Skin epidermis (tissue), 12 donors: ENCODE measurements around the gene SPON1.

Experiments used
- H3K27ac ChIP-seq, 21 experiments: fragments of 200-600 bp; sonication (generic) in 11 of 21; one replicate each; pipeline ENCODE4 v1.5.0; 2020; ENCODE audit warnings: mild to moderate bottlenecking in 3 of 21, inconsistent platforms in 2 of 21, moderate library complexity in 2 of 21
- H3K4me3 ChIP-seq, 7 experiments: fragments of 200-600 bp; sonication (generic) in 2 of 7; one replicate each; pipeline ENCODE4 v1.5.0; 2020; ENCODE audit warnings: inconsistent platforms in 2 of 7, mild to moderate bottlenecking in 2 of 7, moderate library complexity in 1 of 7

SPON1 gene

DNA sequence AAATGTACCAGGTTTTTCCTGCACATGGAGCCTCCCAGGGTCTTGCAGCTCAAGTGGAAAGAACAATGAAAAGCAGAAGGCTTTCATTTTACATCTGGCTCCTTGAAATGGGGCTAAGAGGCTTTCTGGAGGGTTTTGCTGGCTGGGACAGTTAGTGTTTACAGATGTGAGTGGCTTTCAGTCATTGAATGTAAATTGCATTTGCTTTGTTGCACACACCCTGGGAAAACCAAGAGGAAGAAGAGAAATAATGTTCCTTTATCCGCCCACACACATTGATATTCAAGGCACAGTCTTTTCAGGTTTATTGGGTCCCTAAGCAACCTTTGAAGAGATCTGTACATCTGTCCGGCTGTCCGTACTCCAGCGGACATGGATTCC, 144.5 kb downstream of the SPON1 start:
- Histone ChIP-seq H3K4me3 (no peak overlapping the region), H3K27ac (no peak overlapping the region)

DNA sequence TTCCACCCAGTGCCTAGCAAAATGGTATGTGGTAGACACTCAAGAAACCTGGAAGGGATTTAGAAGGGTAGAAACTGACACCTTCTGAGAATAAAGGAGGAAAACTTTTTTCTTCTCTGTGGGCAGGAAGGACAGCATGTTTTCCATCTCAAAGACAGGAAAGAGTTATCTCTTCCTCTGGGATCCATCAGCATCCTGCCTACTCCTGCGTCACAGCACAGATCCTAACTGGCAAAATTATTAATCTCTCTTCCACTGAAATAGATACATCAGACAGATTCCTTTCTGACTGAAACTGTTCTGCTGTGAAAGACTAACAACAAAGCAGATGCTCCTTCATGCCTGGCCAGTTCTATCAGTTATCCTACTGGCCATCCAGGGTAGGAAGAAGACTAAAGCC, 147.2 kb downstream of the SPON1 start:
- no peak overlapping the region for H3K4me3 ChIP-seq
- H3K27ac ChIP-seq: no peak overlapping the region

DNA sequence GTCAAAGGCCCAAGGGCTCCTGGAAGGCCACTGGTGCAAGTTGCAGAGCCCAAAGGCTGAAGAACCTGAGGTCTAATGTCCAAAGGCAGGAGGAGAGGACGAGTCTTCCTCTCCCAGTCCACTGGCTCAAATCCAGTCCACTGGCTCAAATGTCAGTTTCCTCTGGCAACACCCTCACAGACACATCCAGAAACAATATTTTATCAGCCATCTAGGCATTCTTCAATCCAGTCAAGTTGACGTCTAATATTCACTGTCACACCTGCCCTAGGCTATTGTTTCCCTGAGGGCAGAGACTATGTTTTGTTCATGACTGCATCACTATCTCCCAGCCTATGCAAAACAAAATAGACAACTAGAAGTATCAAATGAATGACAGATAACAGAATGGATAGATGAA, 148.1 kb downstream of the SPON1 start:
- no peak overlapping the region for H3K4me3 ChIP-seq
- no peak overlapping the region for H3K27ac ChIP-seq

DNA sequence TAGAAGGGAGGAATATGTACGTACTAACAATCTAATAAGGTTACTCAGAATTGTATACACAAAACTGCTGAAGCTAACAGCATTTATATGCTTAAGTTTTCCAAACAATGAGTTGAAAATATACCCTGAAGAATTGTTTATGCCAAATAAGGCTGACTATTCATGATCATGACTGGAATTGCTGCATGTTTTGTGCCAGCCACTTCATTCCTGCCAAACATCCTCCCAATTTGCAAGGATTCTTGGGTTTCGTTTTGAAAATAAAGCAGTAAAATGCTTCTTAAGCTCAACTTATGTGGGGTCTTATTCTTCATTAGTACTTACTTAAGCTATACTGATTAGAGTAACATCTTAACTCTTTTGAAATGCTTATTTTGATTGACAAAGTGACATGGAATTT, 149.0 kb downstream of the SPON1 start:
- H3K4me3 ChIP-seq: no peak overlapping the region
- no peak overlapping the region for H3K27ac ChIP-seq

DNA sequence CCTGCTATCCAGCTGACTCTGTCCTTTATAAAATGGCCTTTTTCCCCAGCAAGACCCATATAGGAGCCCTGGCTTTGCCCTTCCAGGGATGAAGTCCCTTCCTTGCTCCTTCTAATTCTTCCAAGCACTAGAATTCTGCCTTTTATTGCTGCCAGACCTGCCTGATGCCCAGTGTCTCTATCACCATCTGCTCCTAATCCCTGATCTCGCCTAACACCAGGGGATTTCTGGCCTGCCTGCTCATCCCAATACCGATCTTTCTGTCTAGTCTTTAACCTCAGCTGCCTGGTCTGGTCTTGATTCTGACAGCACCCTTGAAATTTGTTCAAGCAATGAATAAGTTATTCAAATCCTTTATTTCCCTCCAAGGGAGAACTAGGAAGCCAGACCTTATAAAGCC, 150.2 kb downstream of the SPON1 start:
- Histone ChIP-seq H3K27ac (no peak overlapping the region), H3K4me3 (no peak overlapping the region)

DNA sequence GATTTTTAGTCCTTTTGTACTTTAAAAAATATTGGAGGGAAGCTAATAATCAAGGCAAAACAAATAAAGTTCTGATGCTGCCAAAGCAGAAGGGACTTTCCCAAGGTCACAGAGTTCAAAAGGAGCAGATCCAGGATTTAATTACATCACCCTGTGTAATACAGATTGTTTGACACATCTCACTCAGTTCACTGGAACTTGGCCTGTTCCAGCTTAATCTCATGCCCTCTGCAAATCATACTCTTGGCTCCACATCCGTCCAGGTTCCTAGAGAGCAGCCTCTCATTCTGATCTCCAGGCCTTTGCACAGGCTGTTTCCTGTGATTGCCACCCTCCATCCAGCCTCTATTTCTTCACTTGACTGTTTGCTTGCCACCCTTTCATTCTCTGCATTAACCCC, 151.7 kb downstream of the SPON1 start:
- no peak overlapping the region for H3K4me3 ChIP-seq
- no peak overlapping the region for H3K27ac ChIP-seq

DNA sequence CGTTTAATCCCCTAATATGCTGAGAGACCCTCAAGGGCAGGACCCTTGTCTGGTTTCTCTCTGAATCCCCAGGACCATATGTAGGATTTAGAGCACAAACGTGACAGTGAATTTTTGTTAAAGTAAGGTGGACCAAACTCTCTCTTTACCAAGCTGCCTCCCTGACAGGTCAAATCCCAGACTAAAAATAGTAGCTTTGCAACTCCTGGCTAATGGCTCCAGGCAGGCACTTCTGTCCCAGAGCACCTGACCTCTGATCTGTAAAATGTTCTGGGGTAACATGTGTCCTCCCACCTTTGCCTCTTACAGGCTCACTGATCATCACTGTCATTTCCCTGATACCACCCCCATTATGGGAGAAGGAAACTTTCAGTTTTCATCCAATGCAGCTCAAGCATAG, 152.3 kb downstream of the SPON1 start:
- H3K4me3 ChIP-seq: no peak overlapping the region
- H3K27ac ChIP-seq: no peak overlapping the region

DNA sequence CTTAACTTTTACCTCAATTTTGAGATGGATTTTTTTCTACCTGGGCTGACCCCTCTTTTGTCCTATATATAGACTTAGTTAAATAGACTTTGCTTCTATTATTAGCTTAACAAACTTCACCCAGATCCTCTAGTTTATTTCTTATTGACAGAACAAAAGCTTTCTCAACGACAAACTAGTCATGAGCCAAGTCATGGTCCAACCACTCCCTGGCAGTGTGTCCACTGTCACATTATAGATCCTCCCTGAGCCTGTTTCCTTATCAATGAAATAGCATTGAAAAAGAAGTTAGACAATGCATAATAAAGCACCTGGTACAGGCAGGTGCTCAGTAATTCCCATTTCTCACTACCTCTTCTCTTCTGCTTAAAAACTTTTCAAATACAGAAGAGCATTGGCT, 155.1 kb downstream of the SPON1 start:
- Histone ChIP-seq H3K4me3 (no peak overlapping the region), H3K27ac (no peak overlapping the region)

DNA sequence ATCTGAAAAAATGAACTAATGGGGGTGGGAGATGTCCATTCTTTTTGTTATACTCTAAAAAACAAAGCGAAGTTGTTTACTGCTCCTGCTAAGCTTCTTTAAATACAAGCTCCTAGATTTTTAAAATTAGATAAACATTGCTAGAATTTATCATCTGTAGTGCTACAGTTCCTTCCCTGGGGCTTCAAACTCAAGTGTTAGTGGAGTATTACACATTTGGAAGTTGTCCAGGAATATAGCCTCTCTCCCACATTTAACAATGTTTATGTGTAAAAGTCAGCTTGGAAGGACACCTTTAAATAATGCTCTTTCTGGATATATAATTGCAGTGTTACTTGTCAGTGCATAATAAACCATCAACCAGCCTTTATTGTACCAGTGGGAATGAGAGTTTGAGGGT, 155.5 kb downstream of the SPON1 start:
- H3K27ac ChIP-seq: no peak overlapping the region
- H3K4me3 ChIP-seq: no peak overlapping the region

DNA sequence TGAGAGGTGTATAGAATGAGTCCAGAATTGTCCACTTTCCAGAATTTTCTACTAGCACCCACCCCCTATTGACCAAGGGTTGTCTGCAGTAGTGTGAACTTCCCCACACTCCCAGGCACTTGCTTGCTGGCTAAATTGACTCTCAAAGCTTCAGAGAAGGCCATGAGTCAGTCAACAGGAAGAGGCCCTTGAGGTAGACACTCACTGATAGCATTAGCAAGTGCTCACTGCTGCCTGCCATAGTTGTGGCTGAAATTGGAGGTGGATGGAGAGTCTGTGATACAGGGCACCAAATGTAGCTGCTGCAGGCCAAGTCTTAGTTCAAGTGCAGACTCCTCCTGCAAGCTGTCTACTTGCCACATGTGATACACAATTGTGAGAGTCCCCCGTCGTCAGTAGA, 156.8 kb downstream of the SPON1 start:
- Histone ChIP-seq H3K4me3 (no peak overlapping the region), H3K27ac (no peak overlapping the region)

DNA sequence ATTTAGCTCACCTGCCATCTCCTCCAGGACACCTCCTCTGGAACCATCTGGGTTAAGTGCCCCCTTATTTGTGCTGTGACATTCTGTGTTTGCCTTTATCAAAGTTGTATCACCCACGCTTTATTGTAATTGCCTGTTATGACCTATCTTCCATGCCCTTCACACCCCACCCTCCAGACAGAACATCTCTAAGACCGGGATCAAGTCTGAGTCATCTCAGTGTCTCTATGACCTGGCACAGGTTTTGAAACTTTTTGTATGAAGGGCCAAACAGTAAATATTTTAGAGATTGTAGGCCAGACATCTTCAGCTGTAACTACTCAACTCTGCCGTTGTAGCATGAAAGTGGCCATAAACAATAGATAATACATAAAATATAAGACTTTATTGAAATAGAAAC, 161.8 kb downstream of the SPON1 start:
- Histone ChIP-seq H3K27ac (no peak overlapping the region), H3K4me3 (no peak overlapping the region)

DNA sequence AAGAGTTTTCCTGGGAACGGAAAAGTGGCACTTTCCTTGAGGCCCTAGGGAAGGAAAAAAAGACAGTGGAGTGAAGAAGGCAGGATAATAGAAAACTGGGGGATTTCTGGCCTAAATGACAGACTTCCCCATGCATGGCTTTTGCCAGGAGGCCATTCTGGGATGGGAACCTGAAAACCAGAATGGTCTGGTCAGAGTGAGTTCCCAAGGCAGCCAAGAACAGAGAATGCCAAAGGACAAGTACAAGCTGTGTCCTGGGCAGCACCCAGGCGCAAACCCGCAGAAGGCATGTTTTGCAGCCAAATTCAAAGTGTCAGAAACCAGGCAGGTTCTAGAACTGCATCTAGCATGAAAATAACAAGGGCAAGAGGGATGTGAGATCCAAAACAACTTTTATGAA, 162.4 kb downstream of the SPON1 start:
- H3K27ac ChIP-seq: no peak overlapping the region
- H3K4me3 ChIP-seq: no peak overlapping the region

DNA sequence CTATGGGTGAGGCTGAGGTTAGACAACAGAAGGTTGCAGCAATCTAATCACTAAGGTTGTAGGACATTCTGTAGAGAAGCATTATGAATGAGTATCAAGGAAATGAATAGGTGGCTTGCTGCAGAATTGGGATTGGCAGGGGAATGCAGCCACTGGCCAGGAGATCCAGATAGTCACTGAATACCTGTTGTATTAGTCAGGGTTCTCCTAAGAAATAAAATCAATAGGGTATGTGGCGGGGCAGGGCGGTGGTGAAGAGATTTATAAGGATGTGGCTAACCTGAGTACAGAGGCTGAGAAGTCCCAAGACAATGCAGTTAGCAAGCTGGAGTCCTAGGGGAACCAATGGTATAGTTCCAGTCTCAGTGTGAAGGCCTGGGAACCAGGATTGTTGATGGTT, 163.0 kb downstream of the SPON1 start:
- H3K27ac ChIP-seq: no peak overlapping the region
- H3K4me3 ChIP-seq: no peak overlapping the region

DNA sequence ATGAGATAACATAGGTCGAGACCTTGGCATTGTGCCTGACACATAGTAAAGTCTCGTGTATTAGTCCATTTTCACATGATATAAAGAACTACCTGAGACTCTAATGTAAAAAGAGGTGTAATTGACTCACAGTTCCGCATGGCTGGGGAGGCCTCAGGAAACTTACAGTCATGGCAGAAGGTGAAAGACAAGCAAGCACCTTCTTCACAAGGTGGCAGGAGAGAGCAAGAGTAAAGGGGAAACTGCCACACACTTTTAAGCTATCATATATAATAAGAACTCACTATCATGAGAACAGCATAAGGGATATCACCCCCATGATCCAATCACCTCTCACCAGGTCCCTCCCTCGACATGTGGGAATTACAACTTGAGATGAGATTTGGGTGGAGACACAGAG, 165.2 kb downstream of the SPON1 start:
- no peak overlapping the region for H3K27ac ChIP-seq
- H3K4me3 ChIP-seq: no peak overlapping the region

DNA sequence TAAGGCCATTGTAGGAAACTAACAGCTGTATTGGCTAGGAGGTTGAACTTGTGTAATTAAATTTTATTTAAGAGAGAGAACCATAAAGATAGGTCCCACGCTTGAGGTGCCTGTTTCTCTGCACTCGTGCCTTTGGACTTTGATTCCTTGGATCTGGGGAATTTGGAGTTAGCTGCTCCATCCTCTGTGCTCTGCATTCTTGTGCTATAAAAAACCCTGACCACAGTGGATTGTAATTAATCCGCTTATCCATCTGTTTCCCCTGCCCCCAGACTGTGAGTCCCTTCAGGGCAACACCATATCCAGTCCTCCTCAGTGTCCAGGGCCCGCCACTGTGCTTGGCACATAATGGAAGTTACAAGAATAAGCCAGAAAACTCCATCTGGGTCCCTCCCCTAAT, 169.8 kb downstream of the SPON1 start:
- H3K4me3 ChIP-seq: no peak overlapping the region
- no peak overlapping the region for H3K27ac ChIP-seq

DNA sequence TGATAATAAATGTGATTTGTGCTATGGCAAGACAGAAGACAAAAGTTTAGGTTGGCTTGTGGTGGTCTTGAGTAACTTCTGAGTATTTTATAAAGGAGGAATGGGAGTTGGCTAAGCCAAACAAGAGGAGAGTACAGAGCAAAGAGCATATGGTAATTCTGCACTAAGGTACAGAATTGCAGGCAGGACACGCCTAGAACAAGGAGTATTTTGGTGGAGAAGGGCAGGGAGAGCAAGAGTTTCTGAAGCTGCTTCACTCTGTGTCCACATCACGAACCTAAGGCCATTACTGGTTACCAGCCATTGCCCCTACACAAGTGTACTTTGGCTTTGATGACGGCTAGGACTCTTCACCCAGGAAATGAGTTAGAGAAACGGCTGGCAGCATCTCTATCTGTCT, 170.9 kb downstream of the SPON1 start:
- Histone ChIP-seq H3K27ac (no peak overlapping the region), H3K4me3 (no peak overlapping the region)

DNA sequence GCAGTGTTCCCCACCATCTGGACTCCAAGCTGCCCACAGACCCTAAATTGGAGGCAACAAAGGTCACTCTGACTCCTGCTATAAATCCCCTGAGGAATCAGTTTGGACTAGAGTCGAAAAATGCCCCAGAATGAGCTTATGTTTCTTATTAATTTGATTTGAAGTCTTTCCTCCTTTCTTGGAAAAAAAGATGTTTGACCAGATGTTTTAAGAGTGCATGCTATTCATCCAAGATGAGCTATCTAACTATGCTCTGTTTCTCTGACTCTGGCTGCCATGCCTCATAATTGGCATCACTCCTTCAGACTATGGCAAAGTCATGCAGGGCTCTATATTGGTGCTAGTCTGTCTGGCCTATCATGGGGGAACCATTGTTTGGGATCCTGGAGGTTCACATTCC, 174.0 kb downstream of the SPON1 start:
- no peak overlapping the region for H3K4me3 ChIP-seq
- no peak overlapping the region for H3K27ac ChIP-seq

DNA sequence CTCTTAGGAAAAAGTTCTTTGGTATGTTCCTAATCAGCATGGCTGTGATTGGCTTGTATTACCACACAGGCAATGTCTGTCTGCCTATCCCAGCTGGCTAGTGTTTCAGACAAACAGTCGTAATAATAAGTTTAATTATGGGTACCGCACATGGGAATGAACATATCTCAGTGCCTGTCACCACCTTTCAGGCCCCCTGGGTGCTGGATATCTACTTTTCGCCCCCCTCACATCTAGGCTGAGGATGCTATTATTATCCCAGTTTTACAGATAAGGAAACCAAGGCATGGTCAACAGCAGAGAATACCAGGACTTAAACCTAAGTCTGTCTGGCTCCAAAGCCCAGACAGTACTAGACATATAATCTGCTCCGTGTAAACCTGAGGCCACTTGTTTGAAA, 174.8 kb downstream of the SPON1 start:
- Histone ChIP-seq H3K4me3 (no peak overlapping the region), H3K27ac (no peak overlapping the region)

DNA sequence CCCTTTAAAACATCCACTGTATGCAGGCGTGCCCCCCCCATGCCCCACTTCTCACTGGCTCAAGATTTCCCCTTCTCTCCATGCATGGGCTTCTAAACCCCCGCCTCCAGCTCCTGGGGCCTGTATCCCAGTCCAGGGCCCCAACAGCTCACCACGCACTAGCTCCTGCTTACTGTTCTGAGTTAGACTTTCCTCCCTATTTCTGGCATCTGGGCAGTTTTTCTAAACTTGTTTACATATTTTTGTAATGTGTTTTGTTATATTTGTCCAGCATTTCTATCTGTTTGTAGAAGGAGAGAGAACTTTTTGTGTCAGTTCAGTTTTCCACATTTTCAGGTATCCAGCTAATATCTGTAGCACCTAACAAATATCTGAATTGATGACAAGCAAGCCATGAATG, 178.5 kb downstream of the SPON1 start:
- H3K27ac ChIP-seq: no peak overlapping the region
- H3K4me3 ChIP-seq: no peak overlapping the region

DNA sequence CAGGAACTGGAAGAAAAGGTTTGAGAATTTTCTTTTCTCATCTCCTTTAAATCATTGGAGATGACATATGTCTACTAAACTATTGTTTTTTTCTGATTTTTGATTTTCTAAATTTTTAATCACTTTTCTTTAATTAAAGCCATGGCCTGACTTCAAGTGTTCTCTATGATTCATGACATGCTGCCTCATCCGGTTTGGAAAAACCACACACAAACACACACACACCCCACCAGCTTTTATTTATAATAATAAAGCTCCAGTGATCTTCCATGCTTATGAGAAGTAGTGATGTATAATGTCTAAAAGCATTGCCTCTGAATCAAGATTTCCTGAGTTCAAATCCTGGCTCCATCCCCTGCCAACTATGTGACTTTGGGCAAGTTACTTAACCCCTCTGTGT, 179.2 kb downstream of the SPON1 start:
- no peak overlapping the region for H3K4me3 ChIP-seq
- no peak overlapping the region for H3K27ac ChIP-seq

DNA sequence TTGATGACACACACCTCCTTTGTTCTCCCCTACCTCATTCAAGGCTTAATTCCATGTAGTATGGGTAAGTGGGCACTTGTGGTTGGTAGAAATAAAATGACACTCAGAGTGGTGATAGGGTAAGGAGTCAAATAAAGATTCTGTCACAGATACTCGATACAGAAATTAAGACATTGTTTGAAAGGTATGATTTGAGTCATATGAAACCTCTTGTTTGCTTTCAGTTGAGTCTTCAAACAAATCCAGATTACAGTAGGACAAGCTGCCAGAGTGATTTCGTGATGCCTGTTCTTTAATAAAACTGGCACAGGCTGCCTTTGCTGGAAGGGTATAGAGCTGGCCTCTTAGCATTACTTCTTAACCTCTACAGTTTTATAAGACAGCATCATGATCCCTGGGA, 182.4 kb downstream of the SPON1 start:
- H3K4me3 ChIP-seq: no peak overlapping the region
- H3K27ac ChIP-seq: no peak overlapping the region

DNA sequence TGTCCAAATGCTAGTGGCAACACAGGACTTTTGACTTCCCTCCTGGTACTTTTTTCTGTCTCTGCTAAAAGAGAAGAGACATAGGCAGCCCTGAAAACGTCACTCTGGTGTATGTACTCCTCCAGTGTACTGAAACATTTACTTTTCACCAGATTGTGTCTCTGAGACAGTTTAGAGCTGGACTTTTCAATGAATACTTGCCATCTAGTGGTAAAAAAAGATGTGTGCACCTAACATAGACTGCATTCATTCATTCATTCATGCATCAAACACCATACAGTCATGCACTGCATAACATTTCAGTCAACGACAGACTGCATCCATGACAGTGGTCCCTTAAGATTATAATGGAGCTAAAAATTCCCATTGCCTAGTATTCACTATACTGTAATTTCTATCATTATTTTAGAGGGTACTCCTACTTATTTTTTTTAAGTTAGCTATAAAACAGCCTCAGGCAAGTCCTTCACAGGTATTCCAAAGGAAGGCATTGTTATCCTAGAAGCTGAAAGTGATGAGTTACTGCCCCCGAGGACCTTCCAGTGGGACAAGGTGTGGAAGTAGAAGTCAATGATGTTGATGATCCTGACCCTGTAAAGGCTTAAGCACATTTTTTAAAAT, 186.2 kb downstream of the SPON1 start:
- no peak overlapping the region for H3K27ac ChIP-seq

DNA sequence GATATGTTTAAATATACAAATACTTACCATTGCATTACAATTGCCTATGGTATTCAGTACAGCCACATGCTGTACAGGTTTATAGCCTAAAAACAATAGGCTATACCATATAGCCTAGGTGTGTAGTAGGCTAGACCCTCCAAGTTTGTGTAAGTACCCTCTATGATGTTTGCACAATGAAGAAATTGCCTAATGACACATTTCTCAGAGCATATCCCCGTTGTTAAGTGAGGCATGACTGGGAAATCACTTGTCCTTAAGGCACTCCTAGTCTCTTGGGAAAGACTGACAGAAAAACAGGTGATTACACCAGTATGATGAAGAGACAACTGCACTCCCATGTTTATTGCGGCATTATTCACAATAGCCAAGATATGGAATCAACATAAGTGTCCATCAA, 187.2 kb downstream of the SPON1 start:
- no peak overlapping the region for H3K4me3 ChIP-seq

More for the DNA sequence above, 186.2 kb downstream of the SPON1 start:
- H3K4me3 ChIP-seq: no peak overlapping the region

More for the DNA sequence above, 187.2 kb downstream of the SPON1 start:
- H3K27ac ChIP-seq: no peak overlapping the region
